Measurements from ENCODE around the gene CUBN. TPM values are rescaled to one million over a fixed set of nuclear protein-coding genes. Genes with fewer than 3 reads are reported as not detected.

The CUBN gene
- total RNA-seq, 2 donors from 2014 or later = 1.3 to 9.7 TPM

DNA sequence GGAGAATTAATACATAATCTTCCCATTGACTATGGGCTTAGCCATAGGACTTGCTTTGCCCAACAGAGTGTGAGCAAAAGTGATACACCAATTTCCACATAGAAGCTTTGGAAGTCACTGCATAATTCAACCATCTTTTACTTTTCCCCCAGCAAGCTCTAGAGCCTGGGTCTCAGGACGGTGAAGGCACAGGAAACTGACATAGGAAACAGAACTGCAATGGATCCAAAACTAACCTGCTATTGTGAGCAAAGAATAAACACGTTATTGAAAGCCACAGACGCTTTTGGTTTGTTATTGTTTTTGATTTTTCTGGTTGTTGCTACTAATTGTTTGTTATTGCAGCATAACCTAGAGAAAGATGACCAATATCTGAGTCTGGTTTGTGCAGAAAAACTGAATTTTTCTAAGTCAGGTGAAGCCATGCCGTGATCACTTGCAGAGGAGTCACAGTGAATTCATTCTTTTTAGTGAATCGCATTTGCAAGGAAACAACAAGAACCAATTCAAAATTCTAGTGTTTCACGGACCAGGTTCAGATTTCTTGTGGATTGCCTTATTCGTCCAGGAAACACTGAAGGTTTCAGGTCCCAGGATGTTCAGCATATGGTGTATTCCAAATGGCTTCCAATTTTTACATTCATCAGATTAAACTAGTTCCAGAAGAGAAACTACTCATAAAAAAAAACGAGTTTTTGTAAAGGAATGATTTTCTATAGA lies 52.8 kb downstream of the CUBN start:
- no peak overlapping the region for H3K27ac ChIP-seq

DNA sequence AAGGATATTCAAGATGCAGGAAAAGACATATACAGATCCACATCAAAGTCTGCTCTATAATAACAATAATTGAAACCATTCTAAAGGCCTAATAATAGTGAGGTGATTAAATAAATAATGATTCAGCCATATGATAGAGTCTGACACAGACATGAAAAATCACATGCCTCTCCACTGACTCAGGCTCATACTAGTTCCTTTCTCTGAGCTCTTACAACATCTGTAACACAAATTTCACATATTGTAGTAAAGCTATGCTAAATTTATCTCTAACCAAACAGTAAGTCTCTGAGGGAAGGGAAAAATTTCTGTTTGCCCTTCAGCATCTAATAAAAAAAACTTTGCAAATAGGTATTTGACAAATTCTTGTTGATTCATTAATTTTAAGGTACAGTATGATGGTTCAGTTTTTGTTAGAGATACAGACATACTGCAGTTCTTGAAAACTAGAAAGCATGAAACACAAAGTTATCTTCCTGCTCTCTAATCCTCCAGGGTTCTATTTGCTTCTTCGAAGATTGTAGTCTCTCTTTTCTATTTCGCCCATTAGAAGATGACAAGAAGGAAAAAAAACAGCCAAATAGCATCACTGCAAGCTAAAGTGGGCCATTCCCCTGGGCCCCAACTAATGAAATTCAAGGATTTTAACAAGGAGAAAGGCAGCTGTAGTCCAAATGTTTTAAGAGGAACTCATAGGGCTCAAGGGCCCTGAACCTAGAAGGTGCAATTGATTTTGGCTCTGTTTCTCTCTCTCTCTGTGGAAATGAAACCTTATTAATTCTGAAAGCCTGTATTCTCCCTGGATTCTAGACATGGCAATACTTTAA lies 53.9 kb downstream of the CUBN start:
- H3K9me3 ChIP-seq = no peaks in the 10 kb centered on the region
- intact Hi-C loops (cut with DNase I) = no loop called here
- TF ChIP-seq, protein P1, sequence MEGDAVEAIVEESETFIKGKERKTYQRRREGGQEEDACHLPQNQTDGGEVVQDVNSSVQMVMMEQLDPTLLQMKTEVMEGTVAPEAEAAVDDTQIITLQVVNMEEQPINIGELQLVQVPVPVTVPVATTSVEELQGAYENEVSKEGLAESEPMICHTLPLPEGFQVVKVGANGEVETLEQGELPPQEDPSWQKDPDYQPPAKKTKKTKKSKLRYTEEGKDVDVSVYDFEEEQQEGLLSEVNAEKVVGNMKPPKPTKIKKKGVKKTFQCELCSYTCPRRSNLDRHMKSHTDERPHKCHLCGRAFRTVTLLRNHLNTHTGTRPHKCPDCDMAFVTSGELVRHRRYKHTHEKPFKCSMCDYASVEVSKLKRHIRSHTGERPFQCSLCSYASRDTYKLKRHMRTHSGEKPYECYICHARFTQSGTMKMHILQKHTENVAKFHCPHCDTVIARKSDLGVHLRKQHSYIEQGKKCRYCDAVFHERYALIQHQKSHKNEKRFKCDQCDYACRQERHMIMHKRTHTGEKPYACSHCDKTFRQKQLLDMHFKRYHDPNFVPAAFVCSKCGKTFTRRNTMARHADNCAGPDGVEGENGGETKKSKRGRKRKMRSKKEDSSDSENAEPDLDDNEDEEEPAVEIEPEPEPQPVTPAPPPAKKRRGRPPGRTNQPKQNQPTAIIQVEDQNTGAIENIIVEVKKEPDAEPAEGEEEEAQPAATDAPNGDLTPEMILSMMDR (IDR thresholded peaks at IDR 0.05) = no peak
- TF ChIP-seq POLR2AphosphoS5 (IDR thresholded peaks at IDR 0.05) (no peak), POLR2A (IDR thresholded peaks at IDR 0.05) (no peak)
- H3K4me1 ChIP-seq (replicated peaks) = no peaks in the 10 kb centered on the region
- no peak for DNase-seq (ENCODE audit: low spot score)
- WGBS = 61% methylated on average over 2 of the region's 2 CpGs
- H3K27me3 ChIP-seq (replicated peaks; ENCODE audit: insufficient read depth) = no peaks in the 10 kb centered on the region
- H3K27ac ChIP-seq = no peak overlapping the region
- no peak overlapping the region for H3K4me3 ChIP-seq
- no peaks in the 10 kb centered on the region for H3K36me3 ChIP-seq

More for the DNA sequence above, 52.8 kb downstream of the CUBN start:
- TF ChIP-seq POLR2A (IDR thresholded peaks at IDR 0.05) (no peak), POLR2AphosphoS5 (IDR thresholded peaks at IDR 0.05) (no peak)
- TF ChIP-seq, protein P1 (IDR thresholded peaks at IDR 0.05) = no peak
- DNase-seq (ENCODE audit: low spot score) = no peak
- Histone ChIP-seq H3K36me3 (no peaks in the 10 kb centered on the region), H3K4me3 (no peak overlapping the region), H3K9me3 (no peaks in the 10 kb centered on the region), H3K4me1 (replicated peaks) (no peaks in the 10 kb centered on the region), H3K27me3 (replicated peaks; ENCODE audit: insufficient read depth) (no peaks in the 10 kb centered on the region)
- WGBS = 75% methylated on average over 8 of the region's 8 CpGs
- intact Hi-C loops (cut with DNase I) = no loop called here

DNA sequence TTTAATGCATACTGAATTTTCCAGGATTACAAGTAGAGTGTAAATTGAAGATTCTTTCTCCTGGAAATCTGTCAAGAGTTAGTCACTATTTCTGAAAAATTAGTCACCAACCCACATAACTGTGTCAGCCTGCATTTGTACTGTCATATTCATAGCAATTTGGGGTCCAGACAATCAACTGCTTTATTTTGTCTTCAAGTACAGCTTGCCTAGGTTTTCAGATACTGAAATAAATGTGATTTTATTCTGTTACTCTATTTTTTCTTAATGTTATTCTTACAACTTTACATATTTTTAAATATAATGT lies 55.1 kb downstream of the CUBN start:
- TF ChIP-seq POLR2A (IDR thresholded peaks at IDR 0.05) (no peak), POLR2AphosphoS5 (IDR thresholded peaks at IDR 0.05) (no peak)
- no peak for DNase-seq (ENCODE audit: low spot score)
- intact Hi-C loops (cut with DNase I) = no loop called here
- Histone ChIP-seq H3K9me3 (no peaks in the 10 kb centered on the region), H3K36me3 (no peaks in the 10 kb centered on the region), H3K27me3 (replicated peaks; ENCODE audit: insufficient read depth) (no peaks in the 10 kb centered on the region), H3K27ac (no peak overlapping the region), H3K4me3 (no peak overlapping the region), H3K4me1 (replicated peaks) (no peaks in the 10 kb centered on the region)

DNA sequence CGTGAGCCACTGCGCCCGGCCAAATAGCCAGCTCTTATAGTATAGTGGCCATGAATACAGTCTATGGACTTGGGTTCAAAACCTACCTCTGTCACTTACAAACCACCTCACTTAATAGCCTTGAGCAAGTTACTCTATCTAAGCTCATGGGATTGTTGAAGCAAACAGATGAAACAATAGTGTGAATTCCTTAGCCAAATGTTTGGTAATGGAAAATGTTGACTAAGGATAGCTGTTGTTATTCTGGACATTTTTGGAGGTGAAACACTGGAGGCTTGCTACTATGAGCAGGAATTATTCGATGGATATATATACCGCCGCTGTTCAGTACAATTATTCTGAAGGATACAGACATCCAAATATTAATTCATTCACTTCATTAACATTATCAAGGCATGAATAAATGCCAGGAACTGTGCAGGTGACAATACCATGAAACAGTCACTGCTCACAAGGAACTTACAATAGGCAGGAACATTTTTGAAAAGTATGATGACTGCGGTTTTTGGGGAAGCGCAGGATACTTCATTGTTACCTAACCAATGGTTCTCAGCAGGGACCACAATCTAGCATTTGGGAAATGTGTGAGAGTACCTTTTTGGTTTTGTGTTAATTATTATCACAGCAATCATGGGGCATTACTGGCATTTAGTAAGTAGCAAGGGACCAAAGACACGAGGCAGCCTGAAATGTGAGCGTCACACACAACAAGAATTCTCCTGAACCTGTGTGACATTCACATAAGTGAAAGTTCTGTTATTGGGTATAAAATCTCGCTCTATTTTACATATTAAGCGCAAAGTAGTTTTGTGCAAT lies 55.7 kb downstream of the CUBN start:
- Histone ChIP-seq H3K27me3 (replicated peaks; ENCODE audit: insufficient read depth) (no peaks in the 10 kb centered on the region), H3K36me3 (no peaks in the 10 kb centered on the region), H3K4me3 (no peak overlapping the region), H3K27ac (no peak overlapping the region), H3K9me3 (no peaks in the 10 kb centered on the region), H3K4me1 (replicated peaks) (no peaks in the 10 kb centered on the region)
- DNase-seq (ENCODE audit: low spot score) = no peak
- WGBS = 95% methylated on average over 12 of the region's 12 CpGs
- intact Hi-C loops (cut with DNase I) = no loop called here
- TF ChIP-seq POLR2A (IDR thresholded peaks at IDR 0.05) = no peak
- TF ChIP-seq POLR2AphosphoS5 (IDR thresholded peaks at IDR 0.05) = no peak
- TF ChIP-seq, protein P1 (IDR thresholded peaks at IDR 0.05) = no peak

DNA sequence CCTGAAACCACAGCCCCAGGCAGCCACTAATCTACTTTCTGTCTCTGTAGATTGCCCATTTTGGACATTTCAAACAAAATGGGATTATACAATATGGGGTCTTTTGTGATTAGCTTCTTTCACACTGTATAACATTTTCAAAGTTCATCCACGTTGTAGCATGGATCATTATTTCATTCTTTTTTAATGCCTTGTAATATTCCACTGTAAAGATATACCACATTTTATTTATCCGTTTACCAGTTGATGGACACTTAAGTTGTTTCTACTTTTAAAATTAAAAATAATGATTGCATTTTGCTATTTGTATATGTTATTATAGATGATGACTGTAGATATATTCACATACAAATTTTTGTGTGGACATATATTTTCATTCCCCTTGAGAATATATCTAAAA lies 60.7 kb downstream of the CUBN start:
- no peak overlapping the region for H3K4me3 ChIP-seq
- 97% methylated on average over 2 of the region's 2 CpGs for WGBS
- no peak overlapping the region for H3K27ac ChIP-seq
- no peaks in the 10 kb centered on the region for H3K9me3 ChIP-seq
- H3K27me3 ChIP-seq (replicated peaks; ENCODE audit: insufficient read depth) = no peaks in the 10 kb centered on the region
- intact Hi-C loops (cut with DNase I) = no loop called here
- H3K4me1 ChIP-seq (replicated peaks) = no peaks in the 10 kb centered on the region
- no peak for TF ChIP-seq POLR2AphosphoS5 (IDR thresholded peaks at IDR 0.05)
- no peak for TF ChIP-seq POLR2A (IDR thresholded peaks at IDR 0.05)
- TF ChIP-seq, protein P1 (IDR thresholded peaks at IDR 0.05) = no peak
- DNase-seq (ENCODE audit: low spot score) = no peak
- H3K36me3 ChIP-seq = no peaks in the 10 kb centered on the region

Data from prostate gland (tissue), 2 donors.